Mesenchymal stem cell (in vitro differentiated cells and primary cell): ENCODE results near the gene CXorf49.
A peak's percentile ranks its signal among the peaks of the same experiment; 100 is the strongest.
"Not testable (repeated sequence)": the region's sequence is repeated elsewhere in the genome, so short reads cannot be mapped to it uniquely, and the experiment has no call there.

Source experiments
- DNase-seq: peaks from one replicate; pipeline ENCODE4 v3.0.0-alpha.2; 2013
- H2AFZ ChIP-seq: one replicate; pipeline ENCODE4 v1.6.1; 2013; ENCODE audit warnings: low read depth, mild to moderate bottlenecking, control low read depth, inconsistent platforms, low read length, moderate library complexity
- H2AK5ac ChIP-seq: 2 replicates; pipeline ENCODE4 v1.6.1; 2013; ENCODE audit warnings: low read length, moderate library complexity, mild to moderate bottlenecking, inconsistent platforms; ENCODE audit not compliant: severe bottlenecking
- H2BK120ac ChIP-seq: one replicate; pipeline ENCODE4 v1.6.1; 2013; ENCODE audit warnings: low read depth, mild to moderate bottlenecking, inconsistent platforms, low read length, moderate library complexity
- H2BK12ac ChIP-seq, 2 experiments: one replicate each; pipeline ENCODE4 v1.6.1; 2013; ENCODE audit warnings: inconsistent platforms in 2 of 2, low read length in 2 of 2, mild to moderate bottlenecking in 2 of 2, moderate library complexity in 2 of 2, control low read depth in 1 of 2
- H2BK15ac ChIP-seq: one replicate; pipeline ENCODE4 v1.6.1; 2013; ENCODE audit warnings: mild to moderate bottlenecking, low read depth, inconsistent platforms; ENCODE audit not compliant: poor library complexity, severe bottlenecking
- H2BK5ac ChIP-seq: 2 replicates; pipeline ENCODE4 v1.6.1; 2013; ENCODE audit warnings: low read depth, mild to moderate bottlenecking, low read length, control low read depth, inconsistent platforms; ENCODE audit not compliant: poor library complexity, severe bottlenecking
- H3K14ac ChIP-seq, 2 experiments: one replicate each; pipeline ENCODE4 v1.6.1; 2013; ENCODE audit warnings: inconsistent platforms in 2 of 2, low read length in 2 of 2, control low read depth in 1 of 2, mild to moderate bottlenecking in 1 of 2, moderate library complexity in 1 of 2
- H3K18ac ChIP-seq, 2 experiments: one replicate each; pipeline ENCODE4 v1.6.1; 2013; ENCODE audit warnings: inconsistent platforms in 2 of 2, low read length in 2 of 2, control low read depth in 1 of 2, low read depth in 1 of 2, mild to moderate bottlenecking in 1 of 2
- H3K23ac ChIP-seq, 2 experiments: one replicate each; pipeline ENCODE4 v1.6.1; 2013; ENCODE audit warnings: inconsistent platforms in 2 of 2, low read length in 2 of 2, mild to moderate bottlenecking in 2 of 2, moderate library complexity in 2 of 2, control low read depth in 1 of 2
- H3K27ac ChIP-seq: 2 replicates; pipeline ENCODE4 v1.5.1; 2013; ENCODE audit warnings: mild to moderate bottlenecking, moderate library complexity, low read length, control low read depth, inconsistent platforms; ENCODE audit not compliant: poor library complexity, severe bottlenecking
- H3K27me3 ChIP-seq, 2 experiments: 2 replicates each; pipeline versions ENCODE4 v1.6.1 to v1.7.0; 2013; ENCODE audit warnings: low read length in 2 of 2, mild to moderate bottlenecking in 2 of 2, moderate library complexity in 2 of 2, control low read depth in 1 of 2, inconsistent platforms in 1 of 2; ENCODE audit not compliant: control insufficient read depth in 1 of 2, insufficient read depth in 1 of 2
- H3K36me3 ChIP-seq, 2 experiments: 2 replicates each; pipeline versions ENCODE4 v1.6.1 to v1.7.0; 2013; ENCODE audit warnings: low read length in 2 of 2, control low read depth in 1 of 2, inconsistent platforms in 1 of 2, low read depth in 1 of 2, mild to moderate bottlenecking in 1 of 2; ENCODE audit not compliant: insufficient read depth in 2 of 2, control insufficient read depth in 1 of 2
- H3K4ac ChIP-seq, 2 experiments: one replicate each; pipeline ENCODE4 v1.6.1; 2013; ENCODE audit warnings: inconsistent platforms in 2 of 2, low read length in 2 of 2, mild to moderate bottlenecking in 2 of 2, moderate library complexity in 2 of 2, control low read depth in 1 of 2, low read depth in 1 of 2
- H3K4me1 ChIP-seq: 2 replicates; pipeline ENCODE4 v1.6.1; 2013; ENCODE audit warnings: low read depth, low read length, control low read depth; ENCODE audit not compliant: control insufficient read depth, insufficient read depth
- H3K4me2 ChIP-seq: 2 replicates; pipeline ENCODE4 v1.6.1; 2013; ENCODE audit warnings: low read length, mild to moderate bottlenecking, inconsistent platforms; ENCODE audit not compliant: poor library complexity, severe bottlenecking
- H3K4me3 ChIP-seq, 2 experiments: 2 replicates each; pipeline versions ENCODE4 v1.5.1 to v1.7.0; 2013; ENCODE audit warnings: low read length in 2 of 2, mild to moderate bottlenecking in 2 of 2, control low read depth in 1 of 2, low read depth in 1 of 2; ENCODE audit not compliant: insufficient read depth in 1 of 2
- H3K79me1 ChIP-seq: replicated peaks from 2 replicates; pipeline ENCODE4 v1.6.1; 2013; ENCODE audit warnings: mild to moderate bottlenecking, control low read depth, low read length, inconsistent platforms; ENCODE audit not compliant: poor library complexity, severe bottlenecking
- H3K9ac ChIP-seq: 2 replicates; pipeline ENCODE4 v1.7.0; 2013; ENCODE audit warnings: mild to moderate bottlenecking, low read length, moderate library complexity
- H3K9me3 ChIP-seq: 2 replicates; pipeline ENCODE4 v1.7.0; 2013; ENCODE audit warnings: mild to moderate bottlenecking, low read length; ENCODE audit not compliant: control insufficient read depth
- H4K8ac ChIP-seq: one replicate; pipeline ENCODE4 v1.6.1; 2013; ENCODE audit warnings: inconsistent platforms, mild to moderate bottlenecking, low read length, moderate library complexity
- H4K91ac ChIP-seq: one replicate; pipeline ENCODE4 v1.6.1; 2013; ENCODE audit warnings: mild to moderate bottlenecking, low read length, inconsistent platforms
- WGBS: methylation state at CpG from one replicate; pipeline ENCODE4 v1.1.7; 2013; ENCODE audit warnings: mixed read lengths; 5-methylcytosine and 5-hydroxymethylcytosine counted together

CXorf49 gene

DNA sequence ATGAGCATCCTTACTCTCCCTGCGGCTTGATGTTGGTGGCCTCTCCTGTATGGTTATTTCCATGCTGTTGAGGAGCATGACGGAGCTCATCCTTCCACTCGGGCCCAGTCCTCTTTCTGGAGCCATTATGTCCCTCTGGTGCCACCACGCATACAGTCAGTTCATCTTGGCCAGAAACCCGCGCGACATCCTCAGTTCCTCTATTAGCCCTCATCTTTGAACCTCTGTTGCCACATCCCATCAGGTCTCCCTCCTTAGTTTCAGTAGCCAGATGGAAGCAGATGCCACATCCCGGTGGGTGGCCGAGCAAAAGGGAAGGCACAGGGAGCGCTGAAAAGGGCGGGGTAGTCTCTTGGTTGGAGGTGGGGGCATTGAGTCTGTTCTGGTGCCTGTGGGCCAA lies 46.1 kb downstream of the CXorf49 start:
- H3K27me3 ChIP-seq: peaks cover 0 to 33% of the 10 kb centered on the region in 2 experiments
- H2BK120ac ChIP-seq: no peak overlapping the region
- H3K9me3 ChIP-seq: no peaks in the 10 kb centered on the region
- no peak overlapping the region for H3K27ac ChIP-seq
- no peak overlapping the region for H2AFZ ChIP-seq
- H4K91ac ChIP-seq: no peak overlapping the region
- no peak overlapping the region for H2BK15ac ChIP-seq
- no peak overlapping the region for H2AK5ac ChIP-seq
- no peak overlapping the region for H3K23ac ChIP-seq
- no peak overlapping the region for H3K18ac ChIP-seq
- no peaks in the 10 kb centered on the region for H3K36me3 ChIP-seq
- H3K4me3 ChIP-seq: no peak overlapping the region
- 98% methylated on average over 10 of the region's 11 CpGs for WGBS
- no peak overlapping the region for H2BK5ac ChIP-seq
- no peak overlapping the region for H3K4ac ChIP-seq
- H2BK12ac ChIP-seq: no peak overlapping the region
- no peak overlapping the region for H4K8ac ChIP-seq
- H3K79me1 ChIP-seq: no peaks in the 10 kb centered on the region
- no peak overlapping the region for H3K9ac ChIP-seq
- H3K4me2 ChIP-seq: no peak overlapping the region
- H3K14ac ChIP-seq: no peak overlapping the region
- H3K4me1 ChIP-seq: peaks cover 2% of the 10 kb centered on the region
- no peak for DNase-seq

DNA sequence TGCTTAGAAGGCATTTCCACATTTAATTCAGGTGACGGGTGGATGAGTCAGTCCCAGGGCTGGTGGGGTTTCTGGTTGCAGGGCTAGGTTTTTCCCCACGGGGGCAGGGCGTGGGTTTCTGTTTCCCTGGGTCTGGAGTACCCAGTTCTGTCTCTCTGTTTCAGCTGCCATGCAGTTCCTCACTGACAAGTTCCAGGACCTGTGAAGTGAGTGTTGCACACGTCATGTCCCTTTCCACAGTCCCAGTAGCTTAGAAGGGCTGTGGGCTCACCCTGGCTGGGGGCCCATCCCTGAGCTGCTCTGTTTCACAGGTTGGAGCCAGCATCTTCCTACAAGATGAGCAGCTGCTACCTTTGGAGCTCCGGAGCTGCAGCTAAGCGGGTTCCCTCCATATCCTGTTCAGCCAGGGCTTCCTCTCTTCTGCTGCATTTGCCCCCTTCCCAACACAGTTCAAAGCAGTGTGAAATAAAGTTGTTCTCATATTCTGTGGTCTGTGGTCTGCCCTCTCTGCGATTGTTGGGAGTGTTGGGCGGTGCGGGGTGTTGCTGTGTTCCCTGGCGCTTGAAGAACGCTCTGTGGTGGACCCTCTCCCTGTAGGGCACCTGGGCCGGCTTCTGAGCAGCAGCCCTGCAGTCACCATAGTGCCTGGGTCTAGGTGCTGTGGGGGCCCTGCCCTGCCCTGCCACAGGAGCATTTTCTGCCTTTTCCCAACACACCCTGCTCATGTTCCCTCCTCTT lies 46.9 kb downstream of the CXorf49 start:
- H4K8ac ChIP-seq: no peak overlapping the region
- H2AK5ac ChIP-seq: no peak overlapping the region
- peaks cover 2% of the 10 kb centered on the region for H3K4me1 ChIP-seq
- H4K91ac ChIP-seq: no peak overlapping the region
- H2BK12ac ChIP-seq: no peak overlapping the region
- H3K4me2 ChIP-seq: no peak overlapping the region
- DNase-seq: no peak
- no peak overlapping the region for H3K4me3 ChIP-seq
- no peaks in the 10 kb centered on the region for H3K9me3 ChIP-seq
- H3K23ac ChIP-seq: no peak overlapping the region
- no peaks in the 10 kb centered on the region for H3K36me3 ChIP-seq
- H3K18ac ChIP-seq: no peak overlapping the region
- no peak overlapping the region for H3K4ac ChIP-seq
- no peak overlapping the region for H2BK120ac ChIP-seq
- H3K79me1 ChIP-seq: no peaks in the 10 kb centered on the region
- H2BK5ac ChIP-seq: no peak overlapping the region
- no peak overlapping the region for H2AFZ ChIP-seq
- H3K14ac ChIP-seq: no peak overlapping the region
- H3K27ac ChIP-seq: no peak overlapping the region
- no peak overlapping the region for H2BK15ac ChIP-seq
- 85% methylated on average over 10 of the region's 12 CpGs for WGBS
- peaks cover 0 to 33% of the 10 kb centered on the region in 2 experiments for H3K27me3 ChIP-seq
- no peak overlapping the region for H3K9ac ChIP-seq

- H3K4me3 ChIP-seq, H2BK15ac ChIP-seq: not testable (repeated sequence)
- 23% methylated on average over 5 of the region's 10 CpGs for WGBS
Observed at GRCh38 chrX:71669947-71670346, 48.1 kb downstream of the CXorf49 start.

DNA sequence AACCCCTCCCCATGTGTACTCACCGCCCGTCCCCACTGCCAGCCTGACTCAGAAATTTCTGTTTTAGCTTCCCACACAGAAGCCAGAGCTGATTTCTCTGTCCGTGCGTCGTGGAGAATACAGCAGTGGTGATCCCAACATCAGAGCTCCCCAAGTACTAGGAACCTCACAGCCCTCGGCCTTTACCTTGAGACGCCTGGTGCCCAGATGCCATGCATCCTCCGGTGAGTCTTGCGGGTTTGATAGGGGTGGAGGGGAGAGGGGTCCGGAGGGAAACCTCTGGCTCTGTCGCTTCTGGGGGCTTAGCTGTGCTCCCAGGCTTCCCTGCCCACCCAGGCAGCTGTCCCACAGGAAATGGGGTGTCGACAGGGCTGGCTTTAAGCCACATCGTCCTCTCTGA lies 48.6 kb downstream of the CXorf49 start:
- no peak overlapping the region for H2BK120ac ChIP-seq
- H3K4me2 ChIP-seq: no peak overlapping the region
- H3K36me3 ChIP-seq: no peaks in the 10 kb centered on the region
- H2BK5ac ChIP-seq: no peak overlapping the region
- H3K4ac ChIP-seq: no peak overlapping the region
- no peak overlapping the region for H4K8ac ChIP-seq
- no peak overlapping the region for H3K4me3 ChIP-seq
- no peak overlapping the region for H2AFZ ChIP-seq
- H3K9ac ChIP-seq: no peak overlapping the region
- H2BK12ac ChIP-seq: no peak overlapping the region
- H3K23ac ChIP-seq: no peak overlapping the region
- H3K18ac ChIP-seq: no peak overlapping the region
- peaks cover 0 to 38% of the 10 kb centered on the region in 2 experiments for H3K27me3 ChIP-seq
- H3K79me1 ChIP-seq: no peaks in the 10 kb centered on the region
- H2BK15ac ChIP-seq: no peak overlapping the region
- H3K4me1 ChIP-seq: peaks cover 2% of the 10 kb centered on the region
- WGBS: 88% methylated on average over 7 of the region's 13 CpGs
- H4K91ac ChIP-seq: no peak overlapping the region
- H3K27ac ChIP-seq: no peak overlapping the region
- no peak for DNase-seq
- no peak overlapping the region for H2AK5ac ChIP-seq
- no peak overlapping the region for H3K14ac ChIP-seq
- no peaks in the 10 kb centered on the region for H3K9me3 ChIP-seq

More at GRCh38 chrX:71669947-71670346, 48.1 kb downstream of the CXorf49 start:
- not testable (repeated sequence) for H3K9me3 ChIP-seq, H4K8ac ChIP-seq, H3K4me2 ChIP-seq, H3K14ac ChIP-seq, H3K79me1 ChIP-seq, H4K91ac ChIP-seq, H2BK120ac ChIP-seq, H3K4ac ChIP-seq, H3K18ac ChIP-seq, H2AFZ ChIP-seq, H3K27ac ChIP-seq, H2BK12ac ChIP-seq, H3K4me1 ChIP-seq, H2BK5ac ChIP-seq, H3K9ac ChIP-seq, H2AK5ac ChIP-seq, H3K36me3 ChIP-seq, H3K23ac ChIP-seq
- H3K27me3 ChIP-seq: peaks cover 0 to 35% of the 10 kb centered on the region in 2 experiments
- DNase-seq: peak; percentile 10
